ENCODE measurements around the gene PLCB4. TPM values are rescaled to one million over a fixed set of nuclear protein-coding genes. Genes with fewer than 3 reads are reported as not detected.

PLCB4 gene
- total RNA-seq, 1 donor = 0.21 TPM

DNA sequence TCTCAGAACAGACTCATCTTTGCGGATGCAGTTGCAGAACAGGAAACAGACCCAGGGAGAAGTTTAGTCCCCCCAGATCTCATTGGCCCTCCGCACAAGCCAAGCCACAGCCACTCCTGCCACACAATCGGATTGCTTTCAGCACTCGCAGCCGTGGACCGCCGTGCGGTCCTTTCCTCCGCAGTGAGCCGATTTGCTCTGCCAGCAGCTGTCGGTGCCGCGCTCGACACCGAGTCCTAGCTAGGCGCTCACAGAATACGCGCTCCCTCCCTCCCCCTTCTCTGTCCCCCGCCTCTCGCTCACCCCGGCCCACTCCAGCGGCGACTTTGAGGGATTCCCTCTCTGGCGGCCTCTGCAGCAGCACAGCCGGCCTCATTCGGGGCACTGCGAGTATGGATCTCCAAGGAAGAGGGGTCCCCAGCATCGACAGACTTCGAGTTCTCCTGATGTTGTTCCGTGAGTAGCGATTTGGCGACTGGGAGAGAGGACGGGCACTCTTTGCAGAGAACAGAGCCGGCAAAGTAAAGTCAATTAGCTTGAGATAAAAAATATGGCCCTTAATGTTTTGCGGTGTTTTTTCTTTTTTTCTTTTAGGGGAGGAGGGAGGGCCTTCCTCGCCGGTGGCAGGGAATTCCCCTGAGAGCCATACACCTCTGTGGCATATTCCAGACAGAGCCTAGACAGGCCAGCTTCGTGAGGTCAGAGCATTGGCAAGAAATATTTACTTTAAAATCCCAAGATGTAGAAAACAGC lies 445.8 kb downstream of the PLCB4 start, which contains the start of gene LAMP5:
Gene LAMP5, plus strand, starts transcription at position 130 of the 753 bp plus-strand sequence. Its CDS starts 263 bp downstream, at position 393.
- Histone ChIP-seq H3K4me1 (ENCODE audit: insufficient read depth, low read length) (peaks cover 18% of the 10 kb centered on the region), H3K9me3 (ENCODE audit: low read depth, low read length) (no peaks in the 10 kb centered on the region), H3K4me3 (ENCODE audit: low read length) (no peak within 1 kb of the TSS), H3K27me3 (ENCODE audit: insufficient read depth, low read length) (peaks cover 95% of the 10 kb centered on the region)

DNA sequence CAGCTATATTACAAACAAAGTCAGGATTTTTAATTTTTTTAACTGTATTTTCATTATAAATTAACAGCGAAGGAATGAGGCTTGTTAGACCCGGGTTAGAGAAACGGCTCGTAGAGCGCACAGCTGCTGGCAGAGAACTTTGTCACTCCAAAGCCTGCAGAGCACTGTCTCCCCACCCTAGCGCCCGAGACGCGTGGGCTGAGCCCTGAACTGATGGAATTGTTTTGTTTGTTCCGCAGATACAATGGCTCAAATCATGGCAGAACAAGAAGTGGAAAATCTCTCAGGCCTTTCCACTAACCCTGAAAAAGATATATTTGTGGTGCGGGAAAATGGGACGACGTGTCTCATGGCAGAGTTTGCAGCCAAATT lies 446.3 kb downstream of the PLCB4 start:
- no peaks in the 10 kb centered on the region for H3K9me3 ChIP-seq (ENCODE audit: low read depth, low read length)
- peaks cover 18% of the 10 kb centered on the region for H3K4me1 ChIP-seq (ENCODE audit: insufficient read depth, low read length)
- H3K27me3 ChIP-seq (ENCODE audit: insufficient read depth, low read length) = peaks cover 95% of the 10 kb centered on the region
- H3K4me3 ChIP-seq (ENCODE audit: low read length) = no peak overlapping the region

DNA sequence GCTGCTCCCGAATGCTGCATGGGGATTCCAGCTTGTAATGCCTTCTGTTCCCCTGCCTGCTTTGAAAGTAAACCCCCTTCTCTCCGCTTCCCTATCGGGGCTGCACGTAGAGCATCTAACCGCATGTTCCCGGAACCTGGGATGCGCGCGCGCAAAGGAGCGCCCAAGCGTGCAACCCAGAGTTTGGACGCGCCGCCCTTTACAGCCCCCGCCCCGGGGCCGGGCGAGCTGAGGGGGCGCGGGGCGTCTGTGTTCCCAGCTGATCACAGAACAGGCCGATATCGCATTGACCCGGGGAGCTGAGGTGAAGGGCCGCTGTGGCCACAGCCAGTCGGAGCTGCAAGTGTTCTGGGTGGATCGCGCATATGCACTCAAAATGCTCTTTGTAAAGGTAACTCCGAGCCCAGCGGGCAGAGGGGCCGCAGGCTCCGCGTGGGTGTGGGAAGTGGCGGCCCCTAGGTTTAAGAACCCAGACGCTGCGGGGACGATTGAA lies 446.9 kb downstream of the PLCB4 start:
- Histone ChIP-seq H3K9me3 (ENCODE audit: low read depth, low read length) (no peaks in the 10 kb centered on the region), H3K4me3 (ENCODE audit: low read length) (no peak overlapping the region), H3K4me1 (ENCODE audit: insufficient read depth, low read length) (peaks cover 18% of the 10 kb centered on the region), H3K27me3 (ENCODE audit: insufficient read depth, low read length) (peaks cover 95% of the 10 kb centered on the region)

DNA sequence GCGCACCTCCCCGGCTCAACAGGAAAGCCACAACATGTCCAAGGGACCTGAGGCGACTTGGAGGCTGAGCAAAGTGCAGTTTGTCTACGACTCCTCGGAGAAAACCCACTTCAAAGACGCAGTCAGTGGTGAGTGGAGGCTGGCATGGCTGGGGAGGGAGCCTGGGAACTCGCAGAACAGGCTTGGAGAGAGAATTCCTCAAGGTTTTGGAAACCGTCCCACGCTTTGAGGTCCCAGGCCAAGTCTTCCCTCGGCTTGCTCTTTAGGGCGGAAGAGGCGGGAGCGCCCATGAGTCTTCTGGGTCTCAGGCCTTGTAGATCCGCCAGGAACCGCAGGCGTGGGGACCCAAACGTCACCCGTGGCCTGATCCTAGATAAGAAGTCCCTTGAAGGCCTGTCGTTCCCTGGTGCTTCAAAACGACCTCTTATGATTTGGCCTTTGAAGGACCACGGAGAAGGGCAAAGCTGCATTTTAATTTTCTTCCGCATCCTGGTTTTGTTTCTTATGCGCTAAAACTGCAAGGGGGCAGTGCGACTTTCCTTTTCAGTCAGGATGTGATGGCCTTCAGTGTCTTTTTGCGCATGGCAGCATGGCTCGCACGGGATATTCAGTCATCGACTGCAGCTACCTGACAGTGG lies 447.5 kb downstream of the PLCB4 start:
- Histone ChIP-seq H3K9me3 (ENCODE audit: low read depth, low read length) (no peaks in the 10 kb centered on the region), H3K27me3 (ENCODE audit: insufficient read depth, low read length) (peaks cover 89% of the 10 kb centered on the region), H3K4me1 (ENCODE audit: insufficient read depth, low read length) (peaks cover 18% of the 10 kb centered on the region), H3K4me3 (ENCODE audit: low read length) (no peak overlapping the region)

DNA sequence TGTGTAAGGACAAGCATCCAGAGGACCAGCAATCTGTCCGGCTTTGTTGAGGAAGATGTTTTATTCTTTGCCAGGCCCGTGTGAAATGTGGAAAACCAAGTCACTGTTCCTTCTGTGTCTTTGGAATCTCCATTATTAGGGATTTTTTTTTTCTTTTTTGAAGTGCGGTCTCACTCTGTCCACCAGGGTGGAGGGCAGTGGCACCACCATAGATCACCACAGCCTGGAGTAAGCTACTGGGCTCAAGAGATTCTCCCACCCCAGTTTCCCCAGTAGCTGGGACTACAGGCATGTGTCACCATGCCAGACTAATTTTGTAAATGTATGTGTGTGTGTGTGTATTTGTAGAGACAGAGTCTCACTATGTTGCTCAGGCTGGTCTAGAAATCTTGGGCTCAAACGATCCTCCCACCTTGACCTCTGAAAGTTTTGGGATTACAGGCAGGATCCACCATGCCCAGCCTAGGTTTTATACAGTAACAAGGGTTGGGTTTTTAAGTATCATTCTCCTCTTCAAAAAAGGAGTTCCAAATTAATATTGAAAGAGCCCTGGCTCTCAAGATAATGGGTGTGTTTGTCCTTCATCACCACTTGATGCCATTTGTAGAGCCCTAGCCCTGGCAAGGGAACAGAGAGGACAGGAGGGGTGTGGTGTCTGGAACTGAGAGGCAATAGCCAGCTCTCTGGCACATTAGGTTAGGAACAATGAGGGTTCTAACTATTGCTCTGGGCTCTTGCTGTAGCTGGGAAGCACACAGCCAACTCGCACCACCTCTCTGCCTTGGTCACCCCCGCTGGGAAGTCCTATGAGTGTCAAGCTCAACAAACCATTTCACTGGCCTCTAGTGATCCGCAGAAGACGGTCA lies 448.6 kb downstream of the PLCB4 start:
- Histone ChIP-seq H3K27me3 (ENCODE audit: insufficient read depth, low read length) (peaks cover 78% of the 10 kb centered on the region), H3K4me1 (ENCODE audit: insufficient read depth, low read length) (peaks cover 18% of the 10 kb centered on the region), H3K4me3 (ENCODE audit: low read length) (no peak overlapping the region), H3K9me3 (ENCODE audit: low read depth, low read length) (no peaks in the 10 kb centered on the region)

DNA sequence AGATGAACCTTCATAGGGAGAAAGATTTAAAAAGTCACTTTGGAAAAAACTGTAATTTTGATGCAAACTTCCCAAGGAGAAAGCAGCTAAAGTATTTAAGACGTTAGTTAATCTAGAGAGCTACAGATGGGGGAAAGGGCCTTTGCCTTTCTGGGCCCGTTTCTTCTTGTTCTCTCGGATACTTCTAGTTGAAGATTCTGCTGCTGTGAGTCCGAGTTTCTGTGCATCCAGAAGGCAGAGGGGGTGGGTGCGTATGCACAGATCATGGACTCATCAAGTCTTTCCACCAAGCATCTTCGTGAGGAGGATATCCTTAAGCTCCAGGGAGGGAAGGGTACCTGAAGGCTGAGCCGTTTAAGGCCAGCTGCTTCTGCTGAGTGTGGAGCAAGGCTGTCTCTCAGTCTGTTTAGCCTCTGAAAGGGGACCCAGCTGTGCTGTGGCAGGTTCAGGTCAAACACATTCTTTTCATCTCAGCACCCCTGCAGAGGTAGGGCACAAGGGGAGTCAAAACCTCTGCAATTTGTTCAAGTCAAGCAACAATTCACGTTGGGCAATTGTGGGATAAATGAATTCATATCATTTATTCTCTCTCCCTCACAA lies 449.8 kb downstream of the PLCB4 start:
- Histone ChIP-seq H3K9me3 (ENCODE audit: low read depth, low read length) (no peaks in the 10 kb centered on the region), H3K4me1 (ENCODE audit: insufficient read depth, low read length) (peaks cover 18% of the 10 kb centered on the region), H3K27me3 (ENCODE audit: insufficient read depth, low read length) (peaks cover 69% of the 10 kb centered on the region), H3K4me3 (ENCODE audit: low read length) (no peak overlapping the region)

DNA sequence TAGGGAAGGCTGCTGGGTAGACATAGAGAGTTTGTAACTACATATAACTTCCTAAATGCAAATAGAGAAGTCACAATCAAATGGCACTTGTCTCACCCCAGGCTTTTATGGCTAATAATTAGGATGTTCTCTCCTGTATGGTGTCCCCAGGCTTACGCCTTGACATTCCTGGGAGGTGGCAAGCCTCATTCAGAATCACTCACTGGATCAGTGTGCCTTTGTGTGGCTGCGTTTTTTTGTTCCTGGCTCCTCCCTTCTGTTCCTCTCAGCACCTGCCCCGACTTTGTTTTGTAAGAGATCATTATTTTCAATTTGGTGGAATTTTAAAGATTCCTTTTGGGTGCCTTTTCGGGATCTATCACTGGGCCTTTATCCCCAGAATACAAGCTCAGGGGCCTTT lies 451.2 kb downstream of the PLCB4 start:
- Histone ChIP-seq H3K4me1 (ENCODE audit: insufficient read depth, low read length) (peaks cover 14% of the 10 kb centered on the region), H3K27me3 (ENCODE audit: insufficient read depth, low read length) (peaks cover 57% of the 10 kb centered on the region), H3K4me3 (ENCODE audit: low read length) (no peak overlapping the region), H3K9me3 (ENCODE audit: low read depth, low read length) (no peaks in the 10 kb centered on the region)

DNA sequence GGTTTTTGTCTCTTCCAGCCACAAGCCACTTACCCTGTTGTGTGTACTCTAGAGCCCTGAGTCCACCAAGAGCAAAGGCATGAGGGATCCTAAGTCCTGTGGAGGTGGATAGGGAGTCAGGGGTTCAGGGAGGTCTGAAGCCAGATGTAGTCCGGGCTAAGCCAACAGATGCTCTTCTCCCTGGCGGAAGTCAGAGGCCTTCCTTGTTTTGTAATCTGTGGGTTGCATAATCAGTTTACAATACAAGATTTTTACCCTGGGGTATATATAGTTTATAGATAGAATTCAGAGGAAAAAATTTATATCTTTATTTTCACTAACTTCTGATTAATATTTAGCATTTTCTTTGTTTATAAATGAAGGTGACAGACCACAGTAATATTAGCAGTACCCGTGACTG lies 454.7 kb downstream of the PLCB4 start:
- no peak overlapping the region for H3K4me3 ChIP-seq (ENCODE audit: low read length)
- H3K9me3 ChIP-seq (ENCODE audit: low read depth, low read length) = no peaks in the 10 kb centered on the region
- no peaks in the 10 kb centered on the region for H3K4me1 ChIP-seq (ENCODE audit: insufficient read depth, low read length)
- H3K27me3 ChIP-seq (ENCODE audit: insufficient read depth, low read length) = peaks cover 22% of the 10 kb centered on the region

All from mononuclear cell (primary cell).